ENCODE data around the gene XXYLT1. TPM values are rescaled to one million over a fixed set of nuclear protein-coding genes. Genes with fewer than 3 reads are reported as not detected.

XXYLT1 gene
- total and polyA plus RNA-seq, 9 of the 15 experiments (the other 6 are each of a cell fraction or from before 2014, with no cell fraction given), result 1.9 to 18.9 (median 15.0) TPM

DNA sequence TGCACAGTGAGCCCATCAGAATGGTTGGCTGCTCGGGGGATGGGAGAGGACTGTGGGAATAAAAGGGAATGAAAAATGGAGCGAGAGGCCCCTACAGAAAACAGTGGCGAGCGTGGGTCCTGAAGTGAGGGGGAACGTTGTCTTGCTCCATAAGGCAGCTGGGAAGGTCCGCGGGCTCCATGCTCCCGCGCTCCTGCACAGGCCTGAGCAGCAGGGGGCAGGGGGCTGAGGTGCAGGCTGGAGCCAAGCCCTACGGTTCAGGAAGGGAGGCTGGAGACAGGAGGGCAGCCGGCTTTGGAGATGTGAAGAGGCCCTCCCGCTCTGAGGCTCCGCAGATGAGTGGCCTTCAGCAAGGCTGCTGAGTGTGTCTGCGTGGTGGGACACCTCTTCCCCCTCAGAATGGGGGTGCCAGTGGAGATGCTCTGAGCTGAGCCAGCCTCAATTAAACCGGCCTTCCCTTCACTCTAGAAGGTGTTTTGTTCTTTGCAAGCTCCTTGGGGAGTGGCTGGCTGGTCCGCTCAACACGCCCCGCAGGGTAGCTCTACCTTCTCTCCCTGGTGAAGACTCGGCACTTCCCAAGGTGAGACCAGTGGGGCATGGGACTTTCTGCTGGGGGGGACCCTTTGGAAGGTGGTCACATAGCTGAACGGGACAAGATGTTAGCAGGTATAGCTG is 208.0 kb downstream of the XXYLT1 start (continued):
- TF ChIP-seq, protein P1, sequence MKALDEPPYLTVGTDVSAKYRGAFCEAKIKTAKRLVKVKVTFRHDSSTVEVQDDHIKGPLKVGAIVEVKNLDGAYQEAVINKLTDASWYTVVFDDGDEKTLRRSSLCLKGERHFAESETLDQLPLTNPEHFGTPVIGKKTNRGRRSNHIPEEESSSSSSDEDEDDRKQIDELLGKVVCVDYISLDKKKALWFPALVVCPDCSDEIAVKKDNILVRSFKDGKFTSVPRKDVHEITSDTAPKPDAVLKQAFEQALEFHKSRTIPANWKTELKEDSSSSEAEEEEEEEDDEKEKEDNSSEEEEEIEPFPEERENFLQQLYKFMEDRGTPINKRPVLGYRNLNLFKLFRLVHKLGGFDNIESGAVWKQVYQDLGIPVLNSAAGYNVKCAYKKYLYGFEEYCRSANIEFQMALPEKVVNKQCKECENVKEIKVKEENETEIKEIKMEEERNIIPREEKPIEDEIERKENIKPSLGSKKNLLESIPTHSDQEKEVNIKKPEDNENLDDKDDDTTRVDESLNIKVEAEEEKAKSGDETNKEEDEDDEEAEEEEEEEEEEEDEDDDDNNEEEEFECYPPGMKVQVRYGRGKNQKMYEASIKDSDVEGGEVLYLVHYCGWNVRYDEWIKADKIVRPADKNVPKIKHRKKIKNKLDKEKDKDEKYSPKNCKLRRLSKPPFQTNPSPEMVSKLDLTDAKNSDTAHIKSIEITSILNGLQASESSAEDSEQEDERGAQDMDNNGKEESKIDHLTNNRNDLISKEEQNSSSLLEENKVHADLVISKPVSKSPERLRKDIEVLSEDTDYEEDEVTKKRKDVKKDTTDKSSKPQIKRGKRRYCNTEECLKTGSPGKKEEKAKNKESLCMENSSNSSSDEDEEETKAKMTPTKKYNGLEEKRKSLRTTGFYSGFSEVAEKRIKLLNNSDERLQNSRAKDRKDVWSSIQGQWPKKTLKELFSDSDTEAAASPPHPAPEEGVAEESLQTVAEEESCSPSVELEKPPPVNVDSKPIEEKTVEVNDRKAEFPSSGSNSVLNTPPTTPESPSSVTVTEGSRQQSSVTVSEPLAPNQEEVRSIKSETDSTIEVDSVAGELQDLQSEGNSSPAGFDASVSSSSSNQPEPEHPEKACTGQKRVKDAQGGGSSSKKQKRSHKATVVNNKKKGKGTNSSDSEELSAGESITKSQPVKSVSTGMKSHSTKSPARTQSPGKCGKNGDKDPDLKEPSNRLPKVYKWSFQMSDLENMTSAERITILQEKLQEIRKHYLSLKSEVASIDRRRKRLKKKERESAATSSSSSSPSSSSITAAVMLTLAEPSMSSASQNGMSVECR (CRISPR knock-in tag; IDR thresholded peaks at IDR 0.05), result no peak
- TF ChIP-seq ZNF175 (CRISPR knock-in tag; IDR thresholded peaks at IDR 0.05; ENCODE audit: low read depth) (no peak), NKRF (IDR thresholded peaks at IDR 0.05; ENCODE audit: borderline replicate concordance) (no peak), FOXP4 (CRISPR knock-in tag; IDR thresholded peaks at IDR 0.05; ENCODE audit: borderline replicate concordance) (no peak), ZKSCAN8 (CRISPR knock-in tag; IDR thresholded peaks at IDR 0.05) (no peak), ZBTB9 (CRISPR knock-in tag; IDR thresholded peaks at IDR 0.05) (no peak), MYC (IDR thresholded peaks at IDR 0.05; ENCODE audit: low read depth, low read length) (no peak), MYC (CRISPR knock-in tag; IDR thresholded peaks at IDR 0.05; ENCODE audit: borderline replicate concordance, low read depth) (no peak), NR1H2 (CRISPR knock-in tag; IDR thresholded peaks at IDR 0.05) (no peak)

Data from K562 (cell line).